GM19395 (cell line): ENCODE results near the gene SYNPO2.
A peak's percentile ranks its signal among the peaks of the same experiment; 100 is the strongest.
"Not testable (repeated sequence)": the region's sequence is repeated elsewhere in the genome, so short reads cannot be mapped to it uniquely, and the experiment has no call there.

Experiments used
- ATAC-seq: cut with Tn5 transposase; IDR thresholded peaks from one replicate; pipeline ENCODE4 v1.9.1; 2021; ENCODE audit warnings: mild to moderate bottlenecking, moderate library complexity; ENCODE audit not compliant: unreplicated experiment

Gene SYNPO2

DNA sequence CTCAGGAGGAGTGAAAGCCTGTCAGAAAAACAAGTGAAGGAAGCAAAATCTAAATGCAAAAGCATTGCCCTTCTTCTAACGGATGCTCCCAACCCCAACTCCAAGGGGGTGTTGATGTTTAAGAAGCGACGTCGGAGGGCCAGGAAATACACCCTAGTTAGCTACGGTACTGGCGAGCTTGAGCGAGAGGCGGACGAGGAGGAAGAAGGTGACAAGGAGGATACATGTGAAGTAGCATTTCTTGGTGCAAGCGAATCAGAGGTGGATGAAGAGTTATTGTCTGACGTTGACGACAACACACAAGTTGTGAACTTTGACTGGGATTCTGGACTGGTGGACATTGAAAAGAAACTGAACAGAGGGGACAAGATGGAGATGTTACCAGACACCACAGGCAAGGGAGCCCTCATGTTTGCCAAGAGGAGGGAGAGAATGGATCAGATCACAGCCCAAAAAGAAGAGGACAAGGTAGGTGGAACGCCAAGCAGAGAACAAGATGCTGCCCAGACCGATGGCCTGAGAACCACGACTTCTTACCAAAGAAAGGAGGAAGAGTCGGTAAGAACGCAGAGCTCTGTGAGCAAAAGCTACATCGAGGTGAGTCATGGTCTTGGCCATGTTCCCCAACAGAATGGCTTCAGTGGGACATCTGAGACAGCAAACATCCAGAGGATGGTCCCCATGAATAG is 141.3 kb downstream of the SYNPO2 start:
- no peak for ATAC-seq

DNA sequence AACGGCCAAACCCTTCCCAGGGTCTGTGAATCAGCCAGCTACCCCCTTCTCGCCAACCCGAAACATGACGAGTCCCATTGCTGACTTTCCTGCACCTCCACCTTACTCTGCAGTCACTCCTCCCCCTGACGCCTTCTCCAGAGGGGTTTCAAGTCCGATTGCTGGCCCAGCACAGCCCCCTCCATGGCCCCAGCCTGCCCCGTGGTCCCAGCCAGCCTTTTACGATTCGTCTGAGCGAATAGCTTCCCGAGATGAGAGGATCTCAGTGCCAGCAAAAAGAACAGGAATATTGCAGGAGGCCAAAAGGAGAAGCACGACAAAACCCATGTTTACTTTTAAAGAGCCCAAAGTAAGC is 141.9 kb downstream of the SYNPO2 start:
- ATAC-seq = no peak

DNA sequence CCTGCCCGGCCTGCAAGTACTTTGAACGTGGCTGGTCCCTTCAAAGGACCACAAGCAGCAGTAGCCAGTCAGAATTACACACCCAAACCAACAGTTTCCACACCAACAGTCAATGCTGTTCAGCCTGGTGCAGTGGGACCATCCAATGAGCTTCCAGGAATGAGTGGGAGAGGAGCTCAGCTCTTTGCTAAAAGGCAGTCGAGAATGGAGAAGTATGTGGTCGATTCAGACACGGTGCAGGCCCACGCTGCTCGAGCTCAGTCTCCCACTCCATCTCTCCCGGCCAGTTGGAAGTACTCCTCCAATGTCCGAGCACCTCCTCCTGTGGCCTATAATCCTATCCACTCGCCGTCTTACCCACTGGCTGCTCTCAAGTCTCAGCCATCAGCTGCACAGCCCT is 142.6 kb downstream of the SYNPO2 start:
- no peak for ATAC-seq

DNA sequence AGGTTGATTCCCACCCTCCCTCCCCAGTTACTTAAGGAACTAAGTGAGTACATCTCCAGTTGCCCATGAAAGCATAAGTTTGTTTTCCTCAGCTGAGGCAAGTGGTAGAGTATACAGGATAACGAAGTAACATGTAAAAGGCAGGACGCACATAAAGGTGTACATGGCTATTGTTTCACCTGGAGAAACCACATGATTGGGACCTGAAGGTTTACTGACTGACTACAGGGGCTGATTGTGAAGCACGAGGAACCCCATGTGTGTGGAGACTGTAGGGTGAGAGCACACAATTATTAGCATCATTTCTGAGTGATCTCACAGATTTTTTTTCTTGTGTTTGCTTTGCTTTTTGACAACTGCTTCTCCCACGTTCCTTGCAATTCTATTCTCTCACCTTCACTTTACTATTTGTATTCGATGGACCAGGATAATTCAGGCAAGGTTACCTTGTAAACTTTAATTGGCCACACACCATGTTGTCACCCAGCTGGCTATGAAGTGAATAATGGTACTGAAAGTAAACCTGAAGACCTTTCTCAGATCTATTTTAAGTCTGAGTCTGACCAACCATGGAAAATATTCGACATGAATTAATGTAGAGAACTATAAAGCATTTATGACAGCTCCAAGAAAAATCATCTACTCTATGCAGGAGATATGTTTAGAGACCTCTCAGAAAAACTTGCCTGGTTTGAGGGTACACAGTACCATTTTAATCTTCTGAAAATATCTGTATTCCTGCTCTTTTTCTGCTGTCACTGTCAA is 144.4 kb downstream of the SYNPO2 start:
- ATAC-seq = no peak

DNA sequence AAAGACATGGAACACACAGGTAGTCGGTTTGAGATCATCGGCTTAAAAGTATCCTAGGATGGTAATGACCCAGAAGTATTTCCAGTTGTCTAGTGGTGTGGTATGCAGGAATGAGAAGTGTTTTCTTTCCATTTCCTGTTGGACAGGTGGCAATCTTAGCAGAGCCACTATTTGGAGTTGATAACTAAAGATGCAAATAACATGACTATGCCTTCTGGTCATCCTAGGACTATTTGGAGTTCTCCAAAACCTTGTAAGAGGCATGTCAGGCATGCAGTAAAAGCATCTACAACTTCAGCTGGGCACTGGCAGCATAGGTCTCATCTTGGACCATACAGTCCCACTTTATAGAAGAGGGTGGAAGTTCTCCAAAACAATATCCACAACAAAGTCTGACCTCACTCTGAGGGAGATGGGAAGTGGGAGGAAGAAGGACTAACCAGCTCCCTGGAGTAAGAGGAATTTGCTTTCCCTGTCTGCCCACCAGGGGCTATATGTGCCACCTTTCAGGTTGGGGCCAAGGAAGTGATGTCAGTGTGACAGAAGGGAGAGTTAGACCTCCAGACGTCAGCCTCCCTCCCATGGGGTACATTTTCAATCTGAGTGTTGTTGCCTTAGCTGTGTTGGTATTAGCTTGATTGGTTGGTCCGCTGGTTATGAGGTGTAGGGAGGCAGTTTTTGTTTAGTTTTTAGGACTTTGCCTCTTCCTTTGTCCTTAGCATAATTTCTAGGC is 145.8 kb downstream of the SYNPO2 start:
- no peak for ATAC-seq

DNA sequence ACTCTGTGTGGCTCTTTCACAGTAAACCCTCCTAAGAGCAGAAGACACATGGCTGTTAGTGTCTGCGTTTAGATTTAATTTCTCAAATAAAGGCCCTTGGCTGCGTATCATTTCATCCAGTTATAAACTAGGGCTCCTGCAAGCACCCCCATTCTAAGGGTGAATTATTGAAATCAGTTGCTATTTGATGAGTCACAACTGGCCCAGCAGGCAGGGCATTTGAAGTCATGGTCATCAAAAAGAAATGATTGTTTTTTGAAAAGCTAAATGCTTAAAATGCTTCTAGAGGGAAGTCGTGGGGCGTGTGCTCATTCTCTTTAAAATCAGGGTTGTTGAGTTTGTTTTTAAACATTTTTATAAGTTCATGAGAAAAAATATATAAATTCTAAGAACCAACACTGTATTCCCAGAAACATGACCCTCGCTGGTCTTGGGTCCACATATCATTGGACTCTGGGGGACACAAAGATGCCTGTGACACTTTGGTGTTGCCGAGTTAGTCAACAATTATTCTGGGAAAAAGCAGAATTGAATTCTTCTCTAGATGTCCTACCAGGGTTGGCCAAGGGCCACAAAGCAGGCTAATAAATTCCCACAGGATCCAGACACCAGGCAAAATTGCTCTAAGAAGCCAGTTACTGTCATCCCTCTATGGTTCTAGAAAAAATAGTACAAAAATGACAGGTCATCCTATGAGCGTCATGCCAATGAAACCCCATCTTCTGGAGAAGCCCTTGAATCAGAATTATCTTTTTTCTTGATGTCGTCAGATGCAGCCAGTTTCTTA is 147.5 kb downstream of the SYNPO2 start:
- no peak for ATAC-seq

DNA sequence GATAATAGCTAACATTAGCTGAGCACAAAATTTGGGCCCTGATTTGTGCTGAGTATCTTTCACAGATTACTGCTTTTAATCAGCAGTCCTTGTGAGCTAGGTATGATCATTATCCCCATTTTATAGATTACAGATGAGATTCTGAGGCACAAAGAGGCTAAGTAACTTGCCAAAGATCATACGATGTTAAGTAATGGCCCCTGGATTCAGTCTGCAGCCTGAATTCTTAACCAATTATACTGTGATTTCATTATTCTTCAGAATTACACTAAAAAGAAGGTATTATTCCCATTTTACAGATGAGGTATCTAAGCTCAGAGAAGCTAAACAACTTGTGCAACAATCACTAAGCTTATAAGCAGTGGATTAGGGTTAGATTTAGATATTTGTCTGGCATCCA is 149.1 kb downstream of the SYNPO2 start:
- no peak for ATAC-seq

DNA sequence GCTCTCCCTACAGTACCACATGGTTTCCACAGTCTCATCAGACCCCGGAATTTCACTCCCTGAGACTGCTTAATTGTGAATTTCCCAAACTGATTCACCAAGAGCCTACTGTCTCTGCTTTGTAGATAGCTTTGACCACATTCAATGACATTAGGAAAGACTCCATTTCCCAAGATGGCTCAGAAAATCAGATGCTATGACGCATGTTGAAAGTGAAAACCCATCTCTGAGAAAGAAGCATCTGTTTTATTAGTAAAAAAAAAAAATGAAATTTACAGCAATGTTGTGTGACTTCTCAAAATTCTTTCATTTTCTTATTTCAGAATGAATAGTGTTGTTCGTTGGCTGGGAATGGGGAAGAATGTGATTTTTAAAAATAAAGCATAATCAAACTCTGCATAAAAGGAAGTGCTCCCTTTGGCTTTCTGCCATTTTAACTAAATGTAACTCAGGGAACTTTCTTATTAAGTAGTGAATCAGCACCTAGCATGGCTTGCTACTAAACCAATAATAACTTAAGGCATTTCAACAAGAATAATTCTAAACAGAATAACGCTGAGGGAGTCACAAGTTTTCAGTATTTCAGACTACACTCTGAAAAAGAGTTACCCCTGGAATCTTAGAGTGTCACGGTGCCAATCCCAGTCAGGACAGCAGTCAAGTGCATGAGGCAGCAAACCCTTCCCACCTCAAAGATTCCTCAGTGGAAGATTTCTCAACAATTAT is 149.6 kb downstream of the SYNPO2 start:
- peak; percentile 69 for ATAC-seq

DNA sequence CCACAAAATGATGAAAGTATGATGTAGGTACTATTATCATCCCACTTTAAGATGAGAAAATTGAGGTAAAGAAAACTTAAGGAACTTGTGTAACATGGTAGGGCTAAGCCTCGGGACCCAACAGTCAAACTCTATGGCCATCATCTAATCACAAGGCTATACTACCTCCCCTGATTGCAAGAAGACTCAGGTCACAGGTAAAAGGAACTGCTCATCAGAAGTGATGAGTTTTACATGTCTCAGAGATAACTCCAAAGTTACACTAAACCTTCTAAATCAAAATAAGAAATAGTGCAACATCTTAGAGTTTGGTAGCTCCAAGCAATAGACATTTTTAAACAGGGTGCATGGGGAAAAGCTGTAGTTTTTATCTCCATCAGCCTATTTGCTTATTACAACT is 150.5 kb downstream of the SYNPO2 start:
- ATAC-seq = no peak

DNA sequence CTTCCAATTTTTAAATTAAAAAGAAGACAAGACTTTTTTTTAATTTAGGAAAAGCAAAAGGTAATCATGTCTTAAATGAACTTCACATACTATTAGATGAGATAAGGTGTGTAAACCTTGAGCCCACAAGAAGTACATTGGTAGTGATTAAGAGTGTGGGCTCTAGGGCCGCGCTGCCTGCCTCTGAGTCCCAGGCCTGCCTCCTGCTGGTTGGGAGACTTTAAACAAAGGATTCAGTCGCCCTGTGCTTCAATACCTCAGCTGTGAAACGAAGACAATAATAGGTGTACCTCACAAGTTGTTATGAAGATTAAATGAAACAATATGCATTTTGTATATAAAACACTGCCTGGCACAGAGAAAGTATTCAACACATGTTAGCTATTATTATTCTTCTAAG is 151.1 kb downstream of the SYNPO2 start:
- ATAC-seq = no peak

DNA sequence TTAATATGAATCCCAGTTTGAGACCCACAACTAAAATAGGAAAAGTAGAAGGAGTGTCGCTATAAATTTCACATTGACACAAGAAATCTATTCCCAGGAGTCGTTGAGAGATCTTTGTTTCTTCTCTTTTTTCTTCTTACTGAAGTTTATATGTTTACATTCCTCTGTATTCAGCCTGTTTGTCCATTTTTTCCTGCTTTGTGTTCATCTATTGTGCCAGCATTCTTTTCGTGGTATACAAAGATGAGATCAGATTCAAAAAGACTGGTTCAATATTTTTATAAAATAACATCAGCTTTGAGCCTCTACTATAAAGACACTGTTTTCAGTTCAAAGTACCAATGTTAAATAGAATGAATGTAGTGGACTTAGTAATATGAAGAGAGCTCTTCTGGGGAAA is 151.6 kb downstream of the SYNPO2 start:
- no peak for ATAC-seq

DNA sequence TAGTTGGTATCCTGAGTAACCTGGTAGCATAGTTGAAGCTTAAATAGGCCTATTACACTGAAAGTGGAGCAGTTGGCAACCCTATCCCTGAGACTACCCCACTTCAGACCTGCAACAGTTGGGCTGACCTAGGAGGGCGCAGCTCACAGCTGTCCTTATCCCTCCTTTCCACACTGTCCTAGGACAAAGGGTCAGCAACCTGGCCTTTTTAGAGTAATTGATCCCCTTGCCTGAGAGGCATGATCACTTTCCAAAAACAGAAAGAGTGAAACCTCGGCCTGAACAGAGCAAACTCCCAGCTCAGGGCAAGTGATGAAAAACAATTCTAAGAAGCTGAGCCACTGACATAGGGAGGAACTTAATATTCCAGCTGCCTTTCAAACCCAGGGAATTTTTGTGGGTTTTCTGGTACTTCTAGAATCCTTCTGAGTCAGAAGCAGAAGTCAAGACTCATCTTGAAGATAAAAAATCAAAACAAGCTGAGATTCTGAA is 152.1 kb downstream of the SYNPO2 start:
- ATAC-seq = no peak

DNA sequence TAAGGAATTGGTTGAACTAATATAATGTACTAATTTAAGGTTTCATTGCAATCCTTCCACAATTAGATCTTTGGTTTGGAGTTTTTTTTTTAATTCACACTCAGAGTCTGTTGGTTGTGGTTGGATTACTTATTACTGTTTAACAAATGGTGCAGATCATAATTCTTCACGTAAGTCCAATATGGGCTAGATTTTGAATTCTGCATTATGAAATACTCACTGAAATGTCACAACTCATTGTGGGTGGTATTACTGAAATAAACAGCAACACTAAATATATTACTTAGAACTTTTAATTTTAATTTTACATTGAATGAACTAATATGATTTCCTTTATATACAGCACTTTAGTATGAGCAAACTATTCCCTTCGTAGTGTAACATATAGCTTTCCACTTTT is 152.7 kb downstream of the SYNPO2 start:
- no peak for ATAC-seq

DNA sequence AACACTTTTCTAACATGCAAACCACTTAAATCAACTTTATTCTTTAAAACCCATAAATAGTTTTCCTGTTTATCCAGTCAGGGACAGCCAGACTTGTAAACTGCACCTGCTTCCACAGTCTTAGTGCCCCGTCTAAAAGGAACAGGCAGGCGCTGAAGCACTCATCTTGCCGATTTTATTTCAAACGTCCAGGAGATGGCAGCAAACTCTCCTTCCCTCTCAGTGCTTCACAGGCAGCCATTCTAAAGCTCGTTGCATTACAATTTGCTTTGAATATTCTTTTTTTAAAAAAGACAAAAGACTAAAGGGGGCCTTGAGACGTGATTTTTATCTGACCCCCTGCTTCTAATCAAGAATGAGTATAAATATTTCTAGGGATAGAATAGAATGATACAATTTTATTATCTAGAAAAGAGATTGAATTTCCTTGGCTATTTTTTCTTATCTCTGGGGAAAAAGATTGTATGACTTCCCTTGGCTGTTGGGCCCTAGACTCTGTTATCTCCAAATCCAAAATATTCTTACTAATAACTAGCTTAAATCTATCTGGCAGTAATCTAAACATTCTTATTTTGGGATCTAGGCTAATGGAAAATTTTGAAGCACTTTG is 153.4 kb downstream of the SYNPO2 start:
- peak; percentile 80 for ATAC-seq

DNA sequence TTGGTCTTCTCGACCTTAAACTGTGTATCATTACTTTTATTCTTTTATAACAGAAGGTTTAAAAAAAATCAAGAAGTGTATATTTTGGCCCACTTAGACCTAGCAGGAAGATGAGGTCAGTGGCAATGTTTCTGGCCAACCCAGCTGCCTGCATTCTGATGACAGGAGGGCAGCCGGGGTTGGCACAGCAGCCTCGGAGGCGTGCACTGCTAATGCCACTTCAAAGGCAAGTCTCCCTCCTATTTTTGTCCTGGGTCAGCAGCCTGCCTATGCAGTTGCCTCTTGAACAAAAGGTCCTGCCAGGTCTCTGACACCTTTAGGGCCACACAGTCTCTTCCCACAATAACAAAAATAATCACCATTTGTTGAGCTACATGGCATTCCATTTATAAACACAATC is 157.6 kb downstream of the SYNPO2 start:
- no peak for ATAC-seq

DNA sequence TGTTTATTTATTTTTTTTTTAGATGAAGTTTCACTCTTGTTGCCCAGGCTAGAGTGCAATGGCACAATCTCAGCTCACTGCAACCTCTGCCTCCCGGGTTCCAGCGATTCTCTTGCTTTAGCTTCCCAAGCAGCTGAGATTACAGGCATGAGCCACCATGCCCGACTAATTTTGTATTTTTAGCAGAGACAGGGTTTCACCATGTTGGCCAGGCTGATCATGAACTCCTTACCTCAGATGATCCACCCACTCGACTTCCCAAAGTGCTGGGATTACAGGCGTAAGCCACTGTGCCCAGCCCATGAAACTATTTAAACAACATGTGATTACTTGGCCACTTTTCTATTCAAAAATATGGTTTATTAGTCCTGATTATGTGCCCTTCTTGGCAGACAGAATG is 158.4 kb downstream of the SYNPO2 start:
- ATAC-seq = not testable (repeated sequence)

DNA sequence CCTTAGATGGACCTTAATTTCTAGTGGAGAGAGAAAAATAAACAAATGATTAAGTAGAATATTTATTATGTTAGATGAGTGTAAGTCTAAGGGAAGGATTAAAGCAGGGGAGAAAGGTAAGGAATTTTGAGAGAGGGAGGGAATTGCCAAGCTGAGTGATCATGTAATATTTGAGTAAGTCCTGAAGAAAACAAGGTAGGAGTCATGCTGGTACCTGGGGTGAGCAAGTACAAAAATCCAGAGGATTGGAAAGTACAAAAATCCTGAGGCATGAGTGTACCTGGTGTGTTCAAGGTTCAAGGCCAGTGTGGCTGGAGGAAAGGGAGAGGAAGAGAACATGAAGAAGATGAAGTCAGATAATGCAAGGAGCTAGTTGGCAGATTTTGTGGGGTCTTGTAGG is 159.8 kb downstream of the SYNPO2 start:
- no peak for ATAC-seq

DNA sequence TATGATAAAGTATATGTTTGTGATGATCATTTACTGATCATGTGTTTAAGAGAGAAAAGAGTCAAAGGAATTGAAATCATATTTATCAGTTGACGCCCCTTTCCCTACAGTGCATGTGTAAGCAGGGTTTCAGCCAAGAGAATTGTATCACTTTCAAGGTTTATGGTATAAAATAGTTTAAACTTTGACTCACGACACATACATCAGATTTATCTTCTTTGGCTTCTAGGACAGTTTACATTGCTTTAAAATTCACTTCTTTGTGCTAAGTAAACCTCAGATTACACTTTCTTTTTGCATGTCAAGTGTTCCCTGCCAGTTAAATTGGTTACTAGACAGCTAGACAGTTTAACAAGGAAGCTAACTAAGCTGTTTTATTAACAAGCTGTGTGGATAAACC is 160.7 kb downstream of the SYNPO2 start:
- no peak for ATAC-seq

DNA sequence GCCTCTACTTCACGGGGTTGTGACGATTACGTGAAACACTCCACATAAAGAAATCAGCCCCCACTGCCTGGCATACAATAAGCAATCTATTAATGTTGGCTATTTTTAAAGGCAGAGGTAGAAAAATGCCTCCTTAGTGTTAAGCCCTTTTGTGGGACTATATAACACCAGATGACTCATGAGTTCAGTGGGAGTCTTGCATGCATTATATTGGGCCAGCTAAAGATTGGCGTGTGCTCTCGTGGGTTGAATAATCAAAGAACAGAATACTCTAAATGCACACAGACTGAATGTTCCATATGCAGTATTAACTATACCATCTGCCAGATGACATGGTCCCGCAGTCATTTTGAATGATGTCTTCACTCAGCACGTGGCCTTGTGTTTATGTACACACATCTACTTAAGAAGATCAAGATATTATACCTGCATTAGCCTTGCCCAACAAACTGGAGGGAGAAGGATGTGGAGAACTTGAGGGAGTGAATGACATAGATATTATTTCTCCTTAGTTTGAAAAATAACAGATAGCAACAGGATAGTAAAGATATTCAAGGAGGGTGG is 162.0 kb downstream of the SYNPO2 start:
- no peak for ATAC-seq

DNA sequence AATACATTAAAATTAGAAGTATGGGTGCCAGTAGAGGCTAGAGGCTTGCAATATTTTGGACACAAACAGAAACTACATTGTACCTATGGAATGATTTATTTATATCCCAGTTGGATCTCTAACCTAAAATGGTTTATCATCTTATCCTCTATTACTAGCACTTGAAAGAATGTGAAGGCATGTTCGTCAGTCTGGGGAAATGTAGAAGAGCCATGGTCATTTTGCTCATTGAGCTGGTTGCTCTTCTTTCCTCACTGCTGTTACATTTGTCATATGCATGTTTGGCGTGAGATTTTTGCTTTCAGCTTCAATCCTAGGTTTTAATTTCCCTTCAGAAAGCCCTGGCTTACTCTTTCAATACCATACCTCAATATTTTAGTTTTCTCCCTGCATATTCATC is 164.6 kb downstream of the SYNPO2 start:
- no peak for ATAC-seq
